Neural cell (in vitro differentiated cells): ENCODE data around the gene NCOA3. TPM values are rescaled to one million over a fixed set of nuclear protein-coding genes. Genes with fewer than 3 reads are reported as not detected.

Experiments
- H2AFZ ChIP-seq: fragments of 200-600, 300-800 bp; sonication (generic), shearing (Covaris generic); 2 replicates; pipeline ENCODE4 v1.6.0; 2014; ENCODE audit warnings: low read depth, mild to moderate bottlenecking, antibody characterized with exemption, low read length, moderate library complexity
- H3F3A ChIP-seq: fragments of 200-600 bp; shearing (Covaris generic); 2 replicates; pipeline ENCODE4 v1.6.1; 2016; ENCODE audit warnings: mild to moderate bottlenecking, moderate library complexity, mixed read lengths, antibody characterized with exemption, low read length; ENCODE audit not compliant: insufficient read depth, poor library complexity, severe bottlenecking
- H3K27ac ChIP-seq: fragments of 200-600, 300-800 bp; sonication (generic), shearing (Covaris generic); 2 replicates; pipeline ENCODE4 v1.5.1; 2014; ENCODE audit warnings: mild to moderate bottlenecking, low read length, moderate library complexity
- H3K27me3 ChIP-seq: fragments of 300-800, 200-600 bp; sonication (generic), shearing (Covaris generic); 2 replicates; pipeline ENCODE4 v1.6.0; 2014; ENCODE audit warnings: mild to moderate bottlenecking, low read depth, low read length, moderate library complexity; ENCODE audit not compliant: insufficient read depth
- H3K36me3 ChIP-seq: fragments of 300-800, 200-600 bp; sonication (generic), shearing (Covaris generic); 2 replicates; pipeline ENCODE4 v1.5.1; 2014; ENCODE audit warnings: mild to moderate bottlenecking, antibody characterized with exemption, low read length, moderate library complexity; ENCODE audit not compliant: insufficient read depth
- H3K4me2 ChIP-seq: fragments of 300-800, 200-600 bp; sonication (generic), shearing (Covaris generic); 2 replicates; pipeline ENCODE4 v1.6.0; 2014; ENCODE audit warnings: mild to moderate bottlenecking, low read length
- H3K4me3 ChIP-seq: fragments of 300-800, 200-600 bp; sonication (generic), shearing (Covaris generic); 2 replicates; pipeline ENCODE4 v1.5.1; 2014; ENCODE audit warnings: mild to moderate bottlenecking, low read length, moderate library complexity
- H3K79me2 ChIP-seq: fragments of 200-600 bp; shearing (Covaris generic); replicated peaks from 2 replicates; pipeline ENCODE4 v1.6.0; 2014; ENCODE audit warnings: mild to moderate bottlenecking, low read length, moderate library complexity; ENCODE audit not compliant: insufficient read depth
- H3K9ac ChIP-seq: fragments of 300-800, 200-600 bp; sonication (generic), shearing (Covaris generic); 2 replicates; pipeline ENCODE4 v1.6.1; 2016; ENCODE audit warnings: mild to moderate bottlenecking, low read length, mixed read lengths
- H3K9me2 ChIP-seq: fragments of 200-600 bp; shearing (Covaris generic); 2 replicates; pipeline ENCODE4 v1.6.1; 2016; ENCODE audit warnings: mild to moderate bottlenecking, low read length, mixed read lengths; ENCODE audit not compliant: insufficient read depth
- H3K9me3 ChIP-seq: fragments of 200-600, 300-800 bp; sonication (generic), shearing (Covaris generic); 2 replicates; pipeline ENCODE4 v1.6.1; 2016; ENCODE audit warnings: mild to moderate bottlenecking, mixed run types, low read length, moderate library complexity, mixed read lengths
- H4K20me1 ChIP-seq: fragments of 200-600 bp; shearing (Covaris generic); 2 replicates; pipeline ENCODE4 v1.6.1; 2016; ENCODE audit warnings: mild to moderate bottlenecking, mixed run types; ENCODE audit not compliant: insufficient read depth
- EP300 ChIP-seq: fragments of 450-650 bp; conservative IDR thresholded peaks from 2 replicates; pipeline ENCODE4 v1.6.1; 2014; ENCODE audit warnings: antibody characterized with exemption, mild to moderate bottlenecking, moderate library complexity; ENCODE audit not compliant: poor library complexity, severe bottlenecking
- EZH2 ChIP-seq: fragments of 200-600, 300-800 bp; shearing (Covaris generic), sonication (generic); IDR thresholded peaks from 2 replicates; pipeline ENCODE4 v1.6.1; 2014; ENCODE audit warnings: antibody characterized with exemption, low read length, borderline replicate concordance, mild to moderate bottlenecking; ENCODE audit not compliant: insufficient read depth, poor library complexity, severe bottlenecking
- MXI1 ChIP-seq: fragments of 450-650 bp; conservative IDR thresholded peaks from 2 replicates; pipeline ENCODE4 v1.6.1; 2014; ENCODE audit warnings: antibody characterized with exemption, mild to moderate bottlenecking; ENCODE audit not compliant: poor library complexity, severe bottlenecking
- POLR2AphosphoS5 ChIP-seq: IDR thresholded peaks from 2 replicates; pipeline ENCODE4 v1.6.1; 2012
- RAD21 ChIP-seq: fragments of 450-650 bp; conservative IDR thresholded peaks from 2 replicates; pipeline ENCODE4 v1.6.1; 2014; ENCODE audit warnings: antibody characterized with exemption, mild to moderate bottlenecking, moderate library complexity
- SMC3 ChIP-seq: fragments of 450-650 bp; conservative IDR thresholded peaks from 2 replicates; pipeline ENCODE4 v1.6.1; 2014; ENCODE audit warnings: antibody characterized with exemption, mild to moderate bottlenecking, moderate library complexity; ENCODE audit not compliant: poor library complexity
- TAF1 ChIP-seq: IDR thresholded peaks from 2 replicates; pipeline ENCODE4 v1.6.1; 2012; ENCODE audit warnings: low read depth
- polyA plus RNA-seq: library from polyadenylated mRNA; depleted of rRNA; stranded (reverse); fragments of >200 nt; gene quantifications from 2 replicates; pipeline ENCODE4 v1.2.3, GENCODE V29; 2014
- TF ChIP-seq, protein P1 (sequence below): fragments of 450-650 bp; IDR thresholded peaks from 2 replicates; pipeline ENCODE4 v1.5.1; 2014; ENCODE audit warnings: antibody characterized with exemption, mild to moderate bottlenecking, moderate library complexity; ENCODE audit not compliant: poor library complexity, severe bottlenecking
- TF ChIP-seq, protein P2 (sequence below): IDR thresholded peaks from 2 replicates; pipeline ENCODE4 v1.6.1; 2012; ENCODE audit warnings: borderline replicate concordance

Gene NCOA3
- polyA plus RNA-seq, 1 donor from 2014 or later = 14.2 TPM

DNA sequence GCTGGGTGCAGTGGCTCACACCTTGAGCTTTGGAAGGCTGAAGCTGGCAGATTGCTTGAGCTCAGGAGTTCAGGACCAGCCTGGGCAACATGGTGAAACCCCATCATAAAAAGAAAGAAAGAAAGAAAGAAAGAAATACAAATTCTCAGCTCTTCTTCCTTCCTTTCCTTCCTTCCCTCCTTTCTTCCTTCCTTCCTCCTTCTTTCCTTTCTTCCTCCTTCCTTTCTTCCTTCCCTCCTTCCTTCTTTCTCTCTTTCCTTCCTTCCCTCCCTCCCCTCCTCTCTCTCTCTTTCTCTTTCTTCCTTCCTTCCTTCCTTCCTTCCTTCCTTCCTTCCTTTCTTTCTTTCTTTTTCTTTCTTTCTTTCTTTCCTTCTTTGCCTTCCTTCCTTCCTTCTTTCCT is 21.0 kb upstream of the NCOA3 start:
- no peaks in the 10 kb centered on the region for H3K27me3 ChIP-seq
- no peaks in the 10 kb centered on the region for H3F3A ChIP-seq
- H3K36me3 ChIP-seq = no peaks in the 10 kb centered on the region
- no peak overlapping the region for H3K27ac ChIP-seq
- TF ChIP-seq TAF1 = no peak
- TF ChIP-seq, protein P1, sequence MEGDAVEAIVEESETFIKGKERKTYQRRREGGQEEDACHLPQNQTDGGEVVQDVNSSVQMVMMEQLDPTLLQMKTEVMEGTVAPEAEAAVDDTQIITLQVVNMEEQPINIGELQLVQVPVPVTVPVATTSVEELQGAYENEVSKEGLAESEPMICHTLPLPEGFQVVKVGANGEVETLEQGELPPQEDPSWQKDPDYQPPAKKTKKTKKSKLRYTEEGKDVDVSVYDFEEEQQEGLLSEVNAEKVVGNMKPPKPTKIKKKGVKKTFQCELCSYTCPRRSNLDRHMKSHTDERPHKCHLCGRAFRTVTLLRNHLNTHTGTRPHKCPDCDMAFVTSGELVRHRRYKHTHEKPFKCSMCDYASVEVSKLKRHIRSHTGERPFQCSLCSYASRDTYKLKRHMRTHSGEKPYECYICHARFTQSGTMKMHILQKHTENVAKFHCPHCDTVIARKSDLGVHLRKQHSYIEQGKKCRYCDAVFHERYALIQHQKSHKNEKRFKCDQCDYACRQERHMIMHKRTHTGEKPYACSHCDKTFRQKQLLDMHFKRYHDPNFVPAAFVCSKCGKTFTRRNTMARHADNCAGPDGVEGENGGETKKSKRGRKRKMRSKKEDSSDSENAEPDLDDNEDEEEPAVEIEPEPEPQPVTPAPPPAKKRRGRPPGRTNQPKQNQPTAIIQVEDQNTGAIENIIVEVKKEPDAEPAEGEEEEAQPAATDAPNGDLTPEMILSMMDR = no peak
- TF ChIP-seq POLR2AphosphoS5 = no peak
- TF ChIP-seq RAD21 = no peak
- TF ChIP-seq MXI1 = no peak
- no peak for TF ChIP-seq EP300
- no peak for TF ChIP-seq SMC3
- TF ChIP-seq, protein P2, sequence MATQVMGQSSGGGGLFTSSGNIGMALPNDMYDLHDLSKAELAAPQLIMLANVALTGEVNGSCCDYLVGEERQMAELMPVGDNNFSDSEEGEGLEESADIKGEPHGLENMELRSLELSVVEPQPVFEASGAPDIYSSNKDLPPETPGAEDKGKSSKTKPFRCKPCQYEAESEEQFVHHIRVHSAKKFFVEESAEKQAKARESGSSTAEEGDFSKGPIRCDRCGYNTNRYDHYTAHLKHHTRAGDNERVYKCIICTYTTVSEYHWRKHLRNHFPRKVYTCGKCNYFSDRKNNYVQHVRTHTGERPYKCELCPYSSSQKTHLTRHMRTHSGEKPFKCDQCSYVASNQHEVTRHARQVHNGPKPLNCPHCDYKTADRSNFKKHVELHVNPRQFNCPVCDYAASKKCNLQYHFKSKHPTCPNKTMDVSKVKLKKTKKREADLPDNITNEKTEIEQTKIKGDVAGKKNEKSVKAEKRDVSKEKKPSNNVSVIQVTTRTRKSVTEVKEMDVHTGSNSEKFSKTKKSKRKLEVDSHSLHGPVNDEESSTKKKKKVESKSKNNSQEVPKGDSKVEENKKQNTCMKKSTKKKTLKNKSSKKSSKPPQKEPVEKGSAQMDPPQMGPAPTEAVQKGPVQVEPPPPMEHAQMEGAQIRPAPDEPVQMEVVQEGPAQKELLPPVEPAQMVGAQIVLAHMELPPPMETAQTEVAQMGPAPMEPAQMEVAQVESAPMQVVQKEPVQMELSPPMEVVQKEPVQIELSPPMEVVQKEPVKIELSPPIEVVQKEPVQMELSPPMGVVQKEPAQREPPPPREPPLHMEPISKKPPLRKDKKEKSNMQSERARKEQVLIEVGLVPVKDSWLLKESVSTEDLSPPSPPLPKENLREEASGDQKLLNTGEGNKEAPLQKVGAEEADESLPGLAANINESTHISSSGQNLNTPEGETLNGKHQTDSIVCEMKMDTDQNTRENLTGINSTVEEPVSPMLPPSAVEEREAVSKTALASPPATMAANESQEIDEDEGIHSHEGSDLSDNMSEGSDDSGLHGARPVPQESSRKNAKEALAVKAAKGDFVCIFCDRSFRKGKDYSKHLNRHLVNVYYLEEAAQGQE = no peak
- TF ChIP-seq EZH2 = no peak
- H2AFZ ChIP-seq = no peak overlapping the region
- no peaks in the 10 kb centered on the region for H4K20me1 ChIP-seq
- no peaks in the 10 kb centered on the region for H3K79me2 ChIP-seq
- no peak overlapping the region for H3K9ac ChIP-seq
- H3K4me3 ChIP-seq = no peak overlapping the region
- no peaks in the 10 kb centered on the region for H3K9me3 ChIP-seq
- H3K4me2 ChIP-seq = no peak overlapping the region
- H3K9me2 ChIP-seq = no peaks in the 10 kb centered on the region

DNA sequence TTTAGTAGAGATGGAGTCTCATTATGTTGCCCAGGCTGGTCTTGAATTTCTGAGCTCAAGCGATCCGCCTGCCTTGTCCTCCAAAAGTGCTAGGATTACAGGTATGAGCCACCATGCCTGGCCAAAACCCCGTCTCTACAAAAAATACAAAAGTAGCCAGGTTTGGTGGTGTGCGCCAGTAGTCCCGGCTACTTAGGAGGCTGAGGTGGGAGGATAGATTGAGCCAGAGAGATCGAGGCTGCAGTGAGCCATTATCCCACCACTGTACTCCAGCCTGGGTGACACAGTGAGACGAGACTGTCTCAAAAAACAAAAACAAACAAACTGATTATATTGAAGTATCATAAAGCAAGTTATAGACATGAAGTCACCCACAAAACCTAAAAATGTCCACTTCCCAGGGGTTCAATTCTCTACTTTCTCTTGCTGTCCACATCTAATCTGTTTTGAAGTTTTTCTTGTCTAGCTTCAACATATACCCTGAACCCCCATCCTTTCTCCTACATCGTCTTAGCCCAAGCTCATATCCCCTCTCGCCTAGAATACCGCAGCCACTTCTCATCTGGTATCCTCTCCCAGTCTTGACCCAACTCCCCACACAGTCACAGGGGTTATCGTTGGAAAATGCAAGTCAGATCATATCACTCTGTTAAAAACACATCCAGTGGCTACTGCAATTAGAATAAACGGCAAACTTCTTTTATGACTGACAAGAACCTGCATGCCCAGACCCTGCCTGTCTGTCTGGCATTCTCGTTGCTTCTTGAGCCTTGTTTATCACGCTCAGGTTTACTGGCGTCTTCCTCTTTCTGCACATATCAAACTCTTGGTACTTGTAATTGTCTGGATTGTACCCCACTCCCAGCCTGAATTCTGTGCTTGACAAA is 20.1 kb upstream of the NCOA3 start:
- H3K27me3 ChIP-seq = no peaks in the 10 kb centered on the region
- no peaks in the 10 kb centered on the region for H3K9me3 ChIP-seq
- H3K4me2 ChIP-seq = no peak overlapping the region
- no peaks in the 10 kb centered on the region for H3F3A ChIP-seq
- H3K36me3 ChIP-seq = no peaks in the 10 kb centered on the region
- H3K27ac ChIP-seq = no peak overlapping the region
- no peak overlapping the region for H3K4me3 ChIP-seq
- no peaks in the 10 kb centered on the region for H4K20me1 ChIP-seq
- H3K9me2 ChIP-seq = no peaks in the 10 kb centered on the region
- no peak overlapping the region for H2AFZ ChIP-seq
- no peak overlapping the region for H3K9ac ChIP-seq
- H3K79me2 ChIP-seq = no peaks in the 10 kb centered on the region
- TF ChIP-seq RAD21 (no peak), TAF1 (no peak), MXI1 (no peak), EP300 (no peak)
- TF ChIP-seq, protein P2 = no peak
